Measurements from ENCODE around the gene OR6C1. TPM values are rescaled to one million over a fixed set of nuclear protein-coding genes. Genes with fewer than 3 reads are reported as not detected.

The OR6C1 gene
- total RNA-seq (not detected in 2 replicates), polyA plus RNA-seq (not detected in 2 replicates)

GRCh38 chr12:55314043-55314442 is at the start of gene OR6C1:
Gene OR6C1, plus strand, starts transcription at chr12:55314343. Its CDS starts 6,257 bp downstream, at chr12:55320600.
- 90% methylated on average over 2 of the region's 2 CpGs for WGBS (ENCODE audit: low lambda C conversion rate, missing lambda C conversion rate)
- H3K4me3 ChIP-seq, result no peak within 1 kb of the TSS
- H2AFZ ChIP-seq, result no peak within 1 kb of the TSS
- TF ChIP-seq EZH2phosphoT487 (IDR thresholded peaks at IDR 0.05; ENCODE audit: low read depth, severe bottlenecking, unreplicated experiment) (no peak), CTCF (IDR thresholded peaks at IDR 0.05; ENCODE audit: poor library complexity) (no peak)
- DNase-seq (ENCODE audit: low spot score), result no peak
- H4K20me1 ChIP-seq (ENCODE audit: insufficient read depth, poor library complexity, severe bottlenecking), result no peaks in the 10 kb centered on the region
- H3K4me1 ChIP-seq (ENCODE audit: insufficient read depth), result no peaks in the 10 kb centered on the region
- no peaks in the 10 kb centered on the region for H3K9me3 ChIP-seq (ENCODE audit: low read depth)
- H3K36me3 ChIP-seq (replicated peaks; ENCODE audit: insufficient read depth, low read depth), result no peaks in the 10 kb centered on the region
- no peaks in the 10 kb centered on the region for H3K9me2 ChIP-seq (replicated peaks; ENCODE audit: insufficient read depth)
- H3K27ac ChIP-seq, result no peak within 1 kb of the TSS
- no peaks in the 10 kb centered on the region for H3K79me2 ChIP-seq
- H3K4me2 ChIP-seq, result no peak within 1 kb of the TSS
- no peaks in the 10 kb centered on the region for H3K27me3 ChIP-seq

- no peaks in the 10 kb centered on the region for H4K20me1 ChIP-seq (ENCODE audit: insufficient read depth, poor library complexity, severe bottlenecking)
- H3K27me3 ChIP-seq, result no peaks in the 10 kb centered on the region
- no peak overlapping the region for H3K4me2 ChIP-seq
- DNase-seq (ENCODE audit: low spot score), result no peak
- TF ChIP-seq EZH2phosphoT487 (IDR thresholded peaks at IDR 0.05; ENCODE audit: low read depth, severe bottlenecking, unreplicated experiment), result no peak
- no peak for TF ChIP-seq CTCF (IDR thresholded peaks at IDR 0.05; ENCODE audit: poor library complexity)
- TF ChIP-seq EZH2 (IDR thresholded peaks at IDR 0.05; ENCODE audit: borderline replicate concordance), result no peak
- no peaks in the 10 kb centered on the region for H3K36me3 ChIP-seq (replicated peaks; ENCODE audit: insufficient read depth, low read depth)
- no peak overlapping the region for H3K4me3 ChIP-seq
- no peak overlapping the region for H2AFZ ChIP-seq
- H3K9me2 ChIP-seq (replicated peaks; ENCODE audit: insufficient read depth), result no peaks in the 10 kb centered on the region
- H3K27ac ChIP-seq, result no peak overlapping the region
- H3K79me2 ChIP-seq, result no peaks in the 10 kb centered on the region
- H3K9me3 ChIP-seq (ENCODE audit: low read depth), result no peaks in the 10 kb centered on the region
- 73% methylated on average over 2 of the region's 2 CpGs for WGBS (ENCODE audit: low lambda C conversion rate, missing lambda C conversion rate)
- no peaks in the 10 kb centered on the region for H3K4me1 ChIP-seq (ENCODE audit: insufficient read depth)
These were observed 33.2 kb upstream of the OR6C1 start for GRCh38 chr12:55280991-55281390.

GRCh38 chr12:55289999-55290398 is 24.1 kb upstream of the OR6C1 start:
- Histone ChIP-seq H3K4me2 (no peak overlapping the region), H4K20me1 (ENCODE audit: insufficient read depth, poor library complexity, severe bottlenecking) (no peaks in the 10 kb centered on the region), H3K79me2 (no peaks in the 10 kb centered on the region), H3K27me3 (no peaks in the 10 kb centered on the region), H3K4me1 (ENCODE audit: insufficient read depth) (no peaks in the 10 kb centered on the region), H2AFZ (no peak overlapping the region), H3K9me2 (replicated peaks; ENCODE audit: insufficient read depth) (no peaks in the 10 kb centered on the region), H3K9me3 (ENCODE audit: low read depth) (no peaks in the 10 kb centered on the region), H3K4me3 (no peak overlapping the region), H3K36me3 (replicated peaks; ENCODE audit: insufficient read depth, low read depth) (no peaks in the 10 kb centered on the region), H3K27ac (no peak overlapping the region)
- WGBS (ENCODE audit: low lambda C conversion rate, missing lambda C conversion rate), result 57% methylated on average over 2 of the region's 2 CpGs
- DNase-seq (ENCODE audit: low spot score), result no peak
- no peak for TF ChIP-seq EZH2phosphoT487 (IDR thresholded peaks at IDR 0.05; ENCODE audit: low read depth, severe bottlenecking, unreplicated experiment)
- TF ChIP-seq CTCF (IDR thresholded peaks at IDR 0.05; ENCODE audit: poor library complexity), result no peak
- no peak for TF ChIP-seq EZH2 (IDR thresholded peaks at IDR 0.05; ENCODE audit: borderline replicate concordance)

- no peaks in the 10 kb centered on the region for H4K20me1 ChIP-seq (ENCODE audit: insufficient read depth, poor library complexity, severe bottlenecking)
- no peaks in the 10 kb centered on the region for H3K27me3 ChIP-seq
- no peaks in the 10 kb centered on the region for H3K4me1 ChIP-seq (ENCODE audit: insufficient read depth)
- H3K27ac ChIP-seq, result no peak within 1 kb of the TSS
- H3K9me2 ChIP-seq (replicated peaks; ENCODE audit: insufficient read depth), result no peaks in the 10 kb centered on the region
- no peak within 1 kb of the TSS for H3K4me3 ChIP-seq
- H3K79me2 ChIP-seq, result no peaks in the 10 kb centered on the region
- no peak for DNase-seq (ENCODE audit: low spot score)
- H3K9me3 ChIP-seq (ENCODE audit: low read depth), result no peaks in the 10 kb centered on the region
- TF ChIP-seq CTCF (IDR thresholded peaks at IDR 0.05; ENCODE audit: poor library complexity) (no peak), EZH2phosphoT487 (IDR thresholded peaks at IDR 0.05; ENCODE audit: low read depth, severe bottlenecking, unreplicated experiment) (no peak), EZH2 (IDR thresholded peaks at IDR 0.05; ENCODE audit: borderline replicate concordance) (no peak)
- H3K36me3 ChIP-seq (replicated peaks; ENCODE audit: insufficient read depth, low read depth), result no peaks in the 10 kb centered on the region
- H2AFZ ChIP-seq, result no peak within 1 kb of the TSS
- H3K4me2 ChIP-seq, result no peak within 1 kb of the TSS
- WGBS (ENCODE audit: low lambda C conversion rate, missing lambda C conversion rate), result 81% methylated on average over 2 of the region's 2 CpGs
These were observed 17.7 kb upstream of the OR6C1 start, which contains the start of gene OR6C6 for GRCh38 chr12:55296469-55296868. Gene OR6C6, minus strand, starts transcription at chr12:55296569. Its CDS starts 1,337 bp downstream, at chr12:55295232.

Data from hepatocyte (in vitro differentiated cells).